HTR-8/SVneo (cell line): Measurements from ENCODE around the gene IQGAP3.

ENCODE experiments used
- DNase-seq: peaks from one replicate; pipeline ENCODE4 v3.0.0; 2011; ENCODE audit warnings: low spot score, mixed read lengths; ENCODE audit not compliant: insufficient read length
- FAIRE-seq: peaks from 2 replicates; lab custom pipeline; 2011; peaks lifted over from hg19 to GRCh38; lab: Jason Lieb, UNC

Gene IQGAP3

GRCh38 chr1:156517748-156518147 is 54.6 kb downstream of the IQGAP3 start:
- DNase-seq (no peak), FAIRE-seq (no peak)

GRCh38 chr1:156516821-156517220 is 55.5 kb downstream of the IQGAP3 start:
- FAIRE-seq (no peak), DNase-seq (no peak)

- no peak for FAIRE-seq
Measured at GRCh38 chr1:156515956-156516355, 56.4 kb downstream of the IQGAP3 start.

GRCh38 chr1:156513185-156513584 is 59.2 kb downstream of the IQGAP3 start:
- no peak for FAIRE-seq
- DNase-seq: no peak

More at GRCh38 chr1:156515956-156516355, 56.4 kb downstream of the IQGAP3 start:
- no peak for DNase-seq

GRCh38 chr1:156511644-156512043 is 60.7 kb downstream of the IQGAP3 start:
- FAIRE-seq (no peak), DNase-seq (no peak)

GRCh38 chr1:156510709-156511108 is 61.7 kb downstream of the IQGAP3 start:
- no peak for FAIRE-seq
- DNase-seq: no peak

- FAIRE-seq (no peak), DNase-seq (no peak)
Measured at GRCh38 chr1:156509424-156510034, 62.8 kb downstream of the IQGAP3 start.

- DNase-seq (no peak), FAIRE-seq (no peak)
Measured at GRCh38 chr1:156508955-156509234, 63.5 kb downstream of the IQGAP3 start.

- FAIRE-seq (no peak), DNase-seq (no peak)
Measured at GRCh38 chr1:156508205-156508954, 64.0 kb downstream of the IQGAP3 start.

GRCh38 chr1:156506450-156506849 is 65.9 kb downstream of the IQGAP3 start:
- FAIRE-seq (no peak), DNase-seq (no peak)

GRCh38 chr1:156505679-156506298 is 66.6 kb downstream of the IQGAP3 start:
- no peak for FAIRE-seq

GRCh38 chr1:156504821-156505678 is 67.3 kb downstream of the IQGAP3 start:
- peak; percentile 94 for DNase-seq
- peak; percentile 69 for FAIRE-seq

More at GRCh38 chr1:156505679-156506298, 66.6 kb downstream of the IQGAP3 start:
- DNase-seq: no peak

- FAIRE-seq (no peak), DNase-seq (no peak)
Measured at GRCh38 chr1:156504438-156504813, 67.9 kb downstream of the IQGAP3 start.

GRCh38 chr1:156503698-156504437 is 68.5 kb downstream of the IQGAP3 start:
- no peak for FAIRE-seq
- DNase-seq: no peak

GRCh38 chr1:156502894-156503697 is 69.3 kb downstream of the IQGAP3 start:
- FAIRE-seq (no peak), DNase-seq (peak; percentile 76)

- DNase-seq (no peak), FAIRE-seq (no peak)
Measured at GRCh38 chr1:156502391-156502893, 69.9 kb downstream of the IQGAP3 start.

- DNase-seq: peak; percentile 89
- no peak for FAIRE-seq
Measured at GRCh38 chr1:156500793-156501506, 71.4 kb downstream of the IQGAP3 start.

- no peak for FAIRE-seq
- no peak for DNase-seq
Measured at GRCh38 chr1:156500543-156500792, 71.9 kb downstream of the IQGAP3 start, which contains the start of gene MEF2D. TSS of gene MEF2D (minus strand) at chr1:156500775. CDS start at chr1:156483292, 17,483 bp downstream.
